BE2C (cell line): ENCODE results near the gene CERK.

Experiments
- DNase-seq: peaks from one replicate; pipeline ENCODE4 v3.0.0-alpha.2; 2020
- H3K27me3 ChIP-seq: fragments of 250-450 bp; sonication (Bioruptor Pico); 2 replicates; pipeline ENCODE4 v1.5.1; 2020; ENCODE audit warnings: mild to moderate bottlenecking
- H3K36me3 ChIP-seq: fragments of 250-450 bp; sonication (Bioruptor Pico); 2 replicates; pipeline ENCODE4 v1.5.1; 2020; ENCODE audit warnings: mild to moderate bottlenecking
- H3K4me1 ChIP-seq: fragments of 250-450 bp; sonication (Bioruptor Pico); 2 replicates; pipeline ENCODE4 v1.5.1; 2020
- H3K4me3 ChIP-seq: 2 replicates; pipeline ENCODE4 v1.5.1; 2011; ENCODE audit warnings: low read depth, low read length
- H3K9me3 ChIP-seq: fragments of 250-450 bp; sonication (Bioruptor Pico); 2 replicates; pipeline ENCODE4 v1.5.1; 2020
- TF ChIP-seq, protein P1 (sequence below): IDR thresholded peaks from 2 replicates; pipeline ENCODE4 v1.5.1; 2012; ENCODE audit warnings: mild to moderate bottlenecking, low read depth, low read length

CERK gene

DNA sequence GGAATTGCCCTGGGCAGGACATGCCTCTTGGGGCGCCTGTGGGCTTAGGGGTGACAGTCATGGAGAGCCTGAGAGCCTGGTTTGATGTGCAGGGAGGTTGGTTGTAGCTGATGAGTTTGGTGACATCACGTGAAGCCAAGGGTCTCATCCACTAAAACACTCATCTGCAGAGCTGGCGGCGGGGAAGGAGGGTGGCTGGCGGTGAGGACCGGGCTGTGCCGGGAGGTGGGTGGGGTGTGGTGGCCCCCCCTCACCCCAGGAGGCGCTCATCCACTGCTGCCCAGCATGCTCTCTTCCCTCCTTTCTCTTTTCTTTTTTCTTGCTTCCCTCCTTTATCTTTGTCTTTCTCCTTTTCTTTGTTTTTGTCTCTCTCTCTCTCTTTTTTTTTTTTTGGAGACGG lies 68.9 kb downstream of the CERK start:
- Histone ChIP-seq H3K4me3 (no peak overlapping the region), H3K27me3 (no peaks in the 10 kb centered on the region), H3K4me1 (peaks cover 3% of the 10 kb centered on the region; the same call in 1 of the 2 replicates), H3K9me3 (no peaks in the 10 kb centered on the region), H3K36me3 (peaks cover 80% of the 10 kb centered on the region)
- no peak for DNase-seq
- TF ChIP-seq, protein P1, sequence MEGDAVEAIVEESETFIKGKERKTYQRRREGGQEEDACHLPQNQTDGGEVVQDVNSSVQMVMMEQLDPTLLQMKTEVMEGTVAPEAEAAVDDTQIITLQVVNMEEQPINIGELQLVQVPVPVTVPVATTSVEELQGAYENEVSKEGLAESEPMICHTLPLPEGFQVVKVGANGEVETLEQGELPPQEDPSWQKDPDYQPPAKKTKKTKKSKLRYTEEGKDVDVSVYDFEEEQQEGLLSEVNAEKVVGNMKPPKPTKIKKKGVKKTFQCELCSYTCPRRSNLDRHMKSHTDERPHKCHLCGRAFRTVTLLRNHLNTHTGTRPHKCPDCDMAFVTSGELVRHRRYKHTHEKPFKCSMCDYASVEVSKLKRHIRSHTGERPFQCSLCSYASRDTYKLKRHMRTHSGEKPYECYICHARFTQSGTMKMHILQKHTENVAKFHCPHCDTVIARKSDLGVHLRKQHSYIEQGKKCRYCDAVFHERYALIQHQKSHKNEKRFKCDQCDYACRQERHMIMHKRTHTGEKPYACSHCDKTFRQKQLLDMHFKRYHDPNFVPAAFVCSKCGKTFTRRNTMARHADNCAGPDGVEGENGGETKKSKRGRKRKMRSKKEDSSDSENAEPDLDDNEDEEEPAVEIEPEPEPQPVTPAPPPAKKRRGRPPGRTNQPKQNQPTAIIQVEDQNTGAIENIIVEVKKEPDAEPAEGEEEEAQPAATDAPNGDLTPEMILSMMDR = no peak

GRCh38 chr22:46668116-46668515 lies 69.9 kb downstream of the CERK start:
- no peak overlapping the region for H3K4me3 ChIP-seq
- no peak for DNase-seq
- no peaks in the 10 kb centered on the region for H3K9me3 ChIP-seq
- peaks cover 3% of the 10 kb centered on the region for H3K4me1 ChIP-seq
- no peaks in the 10 kb centered on the region for H3K27me3 ChIP-seq
- peaks cover 79% of the 10 kb centered on the region for H3K36me3 ChIP-seq
- TF ChIP-seq, protein P1 = no peak

DNA sequence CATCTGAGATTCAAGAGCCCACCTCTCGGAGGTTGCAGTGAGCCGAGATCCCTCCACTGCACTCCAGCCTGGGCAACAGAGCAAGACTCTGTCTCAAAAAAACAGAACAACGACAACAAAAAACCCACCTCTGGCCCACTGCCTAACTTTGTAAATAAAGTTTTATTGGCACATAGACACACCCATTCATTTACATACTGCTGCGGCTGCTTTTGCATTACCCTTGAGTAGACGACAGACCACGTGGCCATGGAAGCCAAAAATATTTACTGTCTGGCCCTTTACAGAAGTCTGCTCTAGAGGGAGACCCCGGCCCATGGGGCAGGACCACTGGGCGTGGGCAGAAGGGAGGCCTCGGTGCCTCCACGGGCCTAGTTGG lies 70.8 kb downstream of the CERK start:
- Histone ChIP-seq H3K9me3 (no peaks in the 10 kb centered on the region), H3K27me3 (no peaks in the 10 kb centered on the region), H3K36me3 (peaks cover 86% of the 10 kb centered on the region), H3K4me3 (no peak overlapping the region), H3K4me1 (peaks cover 11% of the 10 kb centered on the region)
- DNase-seq = no peak
- TF ChIP-seq, protein P1 = no peak

- Histone ChIP-seq H3K9me3 (no peaks in the 10 kb centered on the region), H3K27me3 (no peaks in the 10 kb centered on the region), H3K4me3 (no peak overlapping the region), H3K4me1 (peaks cover 13% of the 10 kb centered on the region), H3K36me3 (peaks cover 84% of the 10 kb centered on the region)
- DNase-seq = no peak
- TF ChIP-seq, protein P1 = no peak
These were observed 71.3 kb downstream of the CERK start for GRCh38 chr22:46666577-46667244.

DNA sequence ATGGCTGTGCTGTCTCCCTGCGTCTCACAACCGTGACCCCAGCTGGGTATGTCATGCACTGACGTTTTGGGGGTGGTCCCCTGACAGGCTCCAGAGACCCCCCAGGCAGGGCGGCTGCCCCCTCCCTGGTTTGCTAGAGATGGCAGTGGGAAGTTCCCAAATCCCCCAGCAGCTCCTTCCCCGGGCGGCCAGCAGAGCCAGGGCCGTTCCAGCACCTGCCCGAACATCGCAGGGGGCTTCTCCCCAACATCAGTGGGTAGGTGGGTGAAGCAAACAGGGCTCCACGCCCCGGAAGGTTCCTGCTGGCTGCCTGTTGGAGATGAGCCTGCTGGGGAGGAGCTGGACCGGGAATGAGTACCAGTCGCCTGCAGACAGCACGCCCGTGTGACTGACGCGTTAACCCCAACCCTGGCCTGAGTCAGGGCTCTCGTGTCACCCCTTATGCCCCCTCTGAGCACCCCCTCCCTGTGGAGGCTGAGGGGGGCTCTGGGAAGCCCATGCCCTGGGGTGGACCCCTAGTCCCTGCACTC lies 72.2 kb downstream of the CERK start:
- Histone ChIP-seq H3K9me3 (no peaks in the 10 kb centered on the region), H3K4me1 (peaks cover 22% of the 10 kb centered on the region)

More for the DNA sequence above, 72.2 kb downstream of the CERK start:
- no peak for DNase-seq
- H3K4me3 ChIP-seq = no peak overlapping the region
- no peaks in the 10 kb centered on the region for H3K27me3 ChIP-seq
- H3K36me3 ChIP-seq = peaks cover 79% of the 10 kb centered on the region
- TF ChIP-seq, protein P1 = no peak
